NB4 (cell line): ENCODE data around the gene CACNA1B.

Source experiments
- TF ChIP-seq, protein P1 (sequence below): IDR thresholded peaks from one replicate; pipeline ENCODE4 v1.5.1; 2012; ENCODE audit warnings: low read depth, low read length
- TF ChIP-seq, protein P2 (sequence below): IDR thresholded peaks from 2 replicates; pipeline ENCODE4 v1.6.1; 2011; ENCODE audit warnings: low read depth, low read length

DNA sequence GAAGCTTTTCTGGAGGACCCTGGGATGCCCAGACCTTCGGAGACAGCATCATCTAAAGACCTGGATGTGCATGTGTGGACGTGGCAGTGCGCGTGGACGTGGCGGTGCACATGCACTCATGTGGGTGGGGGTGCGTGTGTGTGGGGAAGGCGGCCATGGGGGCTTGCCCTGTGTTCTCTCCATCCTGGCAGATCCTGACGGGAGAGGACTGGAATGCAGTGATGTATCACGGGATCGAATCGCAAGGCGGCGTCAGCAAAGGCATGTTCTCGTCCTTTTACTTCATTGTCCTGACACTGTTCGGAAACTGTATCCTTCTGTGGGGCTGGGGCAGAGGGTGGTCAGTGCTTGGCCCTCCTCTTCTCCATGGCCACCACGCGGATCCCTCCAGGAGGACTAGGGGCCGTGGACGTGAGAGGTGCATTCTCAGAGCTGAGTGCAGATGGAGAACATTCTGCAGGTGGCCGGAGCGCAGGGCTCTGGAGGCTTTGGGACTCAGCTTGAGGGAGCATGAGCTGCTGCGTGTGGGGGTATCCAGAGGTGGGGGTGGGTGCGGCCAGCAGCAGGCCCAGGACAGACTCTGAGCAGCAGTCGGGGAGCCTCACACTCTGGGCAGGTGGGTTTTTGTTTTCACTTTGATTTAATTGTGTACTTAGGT lies 129.1 kb downstream of the CACNA1B start:
- TF ChIP-seq, protein P1, sequence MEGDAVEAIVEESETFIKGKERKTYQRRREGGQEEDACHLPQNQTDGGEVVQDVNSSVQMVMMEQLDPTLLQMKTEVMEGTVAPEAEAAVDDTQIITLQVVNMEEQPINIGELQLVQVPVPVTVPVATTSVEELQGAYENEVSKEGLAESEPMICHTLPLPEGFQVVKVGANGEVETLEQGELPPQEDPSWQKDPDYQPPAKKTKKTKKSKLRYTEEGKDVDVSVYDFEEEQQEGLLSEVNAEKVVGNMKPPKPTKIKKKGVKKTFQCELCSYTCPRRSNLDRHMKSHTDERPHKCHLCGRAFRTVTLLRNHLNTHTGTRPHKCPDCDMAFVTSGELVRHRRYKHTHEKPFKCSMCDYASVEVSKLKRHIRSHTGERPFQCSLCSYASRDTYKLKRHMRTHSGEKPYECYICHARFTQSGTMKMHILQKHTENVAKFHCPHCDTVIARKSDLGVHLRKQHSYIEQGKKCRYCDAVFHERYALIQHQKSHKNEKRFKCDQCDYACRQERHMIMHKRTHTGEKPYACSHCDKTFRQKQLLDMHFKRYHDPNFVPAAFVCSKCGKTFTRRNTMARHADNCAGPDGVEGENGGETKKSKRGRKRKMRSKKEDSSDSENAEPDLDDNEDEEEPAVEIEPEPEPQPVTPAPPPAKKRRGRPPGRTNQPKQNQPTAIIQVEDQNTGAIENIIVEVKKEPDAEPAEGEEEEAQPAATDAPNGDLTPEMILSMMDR = no peak
- TF ChIP-seq, protein P2, sequence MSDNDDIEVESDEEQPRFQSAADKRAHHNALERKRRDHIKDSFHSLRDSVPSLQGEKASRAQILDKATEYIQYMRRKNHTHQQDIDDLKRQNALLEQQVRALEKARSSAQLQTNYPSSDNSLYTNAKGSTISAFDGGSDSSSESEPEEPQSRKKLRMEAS = no peak
